Activated CD4-positive, CD25-positive, alpha-beta regulatory T cell treated with anti-CD3 and anti-CD28 coated beads, Interleukin-2, amount 50 U/mL, for 16 hours (primary cell): ENCODE measurements around the gene GAK.

Source experiments
- DNase-seq: peaks from one replicate; pipeline ENCODE4 v3.0.0-alpha.2; 2020; ENCODE audit warnings: low read depth, low spot score

GAK gene

DNA sequence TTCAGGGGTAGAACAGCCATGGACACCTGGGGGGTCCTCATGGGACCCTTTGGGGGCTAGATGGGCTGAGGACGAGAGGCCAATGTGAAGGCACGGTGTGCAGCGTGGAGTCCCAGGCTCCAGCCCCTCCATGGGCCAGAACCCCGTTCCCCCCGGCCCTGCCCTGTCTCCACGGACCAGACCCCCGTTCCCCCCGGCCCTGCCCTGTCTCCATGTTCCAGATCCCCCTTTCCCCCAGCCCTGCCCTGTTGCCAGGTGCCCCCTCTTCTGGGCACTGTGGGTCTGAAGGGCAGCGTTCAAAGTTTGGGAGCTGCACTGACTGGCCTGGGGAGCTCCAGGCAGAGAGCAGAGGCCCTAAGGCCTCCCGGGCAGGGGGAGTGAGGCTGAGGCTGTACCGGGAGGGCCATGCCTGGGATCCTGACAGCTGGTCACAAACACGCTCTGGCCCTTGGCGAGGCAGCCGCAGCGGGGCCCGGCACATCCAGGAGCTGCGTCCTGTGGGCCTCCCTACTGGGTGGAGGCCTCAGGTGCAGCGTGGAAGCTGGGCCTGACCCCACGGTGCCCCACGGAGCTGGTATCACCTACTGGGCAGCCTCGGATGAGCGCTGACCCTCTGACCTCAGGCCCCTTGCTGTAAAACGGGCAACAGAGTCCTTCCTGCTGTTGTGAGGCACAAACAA, 32.4 kb upstream of the GAK start:
- no peak for DNase-seq

DNA sequence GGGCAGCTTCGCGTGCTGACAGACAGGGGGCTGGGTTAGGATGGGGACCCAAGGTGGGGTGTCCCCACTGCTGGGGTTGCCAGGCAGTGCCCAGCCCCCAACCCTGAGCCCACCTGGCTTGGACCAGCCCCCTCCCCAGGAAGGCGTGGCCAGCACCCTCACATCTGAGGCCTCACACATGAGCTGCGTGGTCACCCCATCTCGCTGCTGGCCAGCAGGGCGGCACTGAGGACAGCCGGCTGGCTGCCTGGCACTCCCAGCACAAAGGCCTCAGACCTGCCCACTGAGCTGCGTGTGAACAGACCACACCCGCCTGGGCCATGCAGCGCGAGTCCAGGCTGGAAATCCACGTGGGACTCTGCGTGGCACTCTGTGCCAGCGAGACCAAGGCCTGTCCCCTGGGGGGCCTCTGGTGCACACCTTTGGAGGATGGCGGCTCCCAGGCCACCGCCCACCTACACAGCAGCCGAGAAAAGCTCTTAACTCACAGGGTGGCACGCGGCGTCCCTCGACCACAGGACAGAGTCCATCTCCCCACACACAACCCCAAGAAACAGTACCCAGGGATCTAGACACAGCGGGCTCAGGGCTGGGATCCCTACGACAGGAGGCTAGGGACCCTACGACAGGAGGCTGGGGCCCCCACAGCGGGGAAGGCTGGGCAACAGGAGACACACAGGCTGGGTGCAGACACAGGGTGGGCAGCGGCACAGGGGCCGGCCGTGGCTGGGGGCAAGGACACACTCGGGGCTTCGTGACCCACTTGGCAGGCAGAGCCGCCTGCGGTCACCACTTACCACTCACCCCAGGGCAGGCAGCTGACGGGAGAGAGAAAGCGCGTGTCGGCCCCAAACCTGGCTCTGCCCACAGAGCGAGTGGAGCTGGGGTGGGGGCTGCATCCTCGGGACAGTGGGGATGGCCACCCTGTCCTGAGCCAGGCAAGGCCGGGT, 31.4 kb upstream of the GAK start:
- no peak for DNase-seq

DNA sequence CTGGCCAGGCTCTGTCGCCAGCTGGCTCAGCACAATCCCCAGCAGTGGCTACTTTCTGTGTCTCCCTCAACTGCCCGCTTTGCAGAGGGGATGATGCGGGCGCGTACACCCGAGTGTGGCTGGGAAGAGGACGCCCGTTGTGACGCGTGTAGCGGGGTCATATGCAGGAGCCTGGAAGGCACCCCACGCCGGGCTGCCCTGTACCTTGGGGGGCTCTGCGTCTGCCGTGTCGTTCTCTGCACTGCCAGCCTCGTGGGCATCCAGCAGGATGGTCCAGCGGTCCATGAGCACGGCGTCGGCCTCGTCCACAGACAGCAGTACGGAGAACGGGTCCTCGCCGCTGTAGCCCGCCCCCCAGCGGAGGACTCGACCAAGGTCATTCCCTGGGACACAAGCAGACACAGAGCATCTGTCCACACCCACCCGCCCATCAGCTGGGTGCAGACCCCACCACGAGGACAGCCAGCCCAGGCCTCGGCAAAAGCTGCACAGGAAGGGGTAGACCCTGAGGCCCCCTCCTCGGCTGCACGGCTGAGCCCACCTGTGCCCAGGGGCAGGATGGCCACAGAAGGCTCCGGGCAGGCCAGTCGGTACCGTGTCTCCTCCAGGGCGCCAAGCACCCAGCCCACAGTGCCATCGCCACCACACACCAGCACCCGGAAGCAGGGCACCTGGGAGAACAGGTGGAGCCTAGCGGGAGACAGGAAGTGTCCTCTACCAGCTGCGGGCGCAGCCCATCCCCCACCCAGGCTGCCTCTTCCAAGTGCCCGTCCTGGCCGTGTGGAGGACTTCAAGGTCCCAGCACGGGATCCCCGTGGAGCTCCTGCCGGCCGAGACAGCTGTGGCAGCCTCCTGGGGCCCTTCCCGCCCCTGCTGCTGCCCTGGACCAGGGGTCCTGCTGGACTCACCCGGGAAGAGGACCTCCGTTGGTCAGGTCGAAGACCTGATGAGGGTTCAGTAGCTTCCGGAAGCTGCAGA, 30.4 kb upstream of the GAK start:
- no peak for DNase-seq

DNA sequence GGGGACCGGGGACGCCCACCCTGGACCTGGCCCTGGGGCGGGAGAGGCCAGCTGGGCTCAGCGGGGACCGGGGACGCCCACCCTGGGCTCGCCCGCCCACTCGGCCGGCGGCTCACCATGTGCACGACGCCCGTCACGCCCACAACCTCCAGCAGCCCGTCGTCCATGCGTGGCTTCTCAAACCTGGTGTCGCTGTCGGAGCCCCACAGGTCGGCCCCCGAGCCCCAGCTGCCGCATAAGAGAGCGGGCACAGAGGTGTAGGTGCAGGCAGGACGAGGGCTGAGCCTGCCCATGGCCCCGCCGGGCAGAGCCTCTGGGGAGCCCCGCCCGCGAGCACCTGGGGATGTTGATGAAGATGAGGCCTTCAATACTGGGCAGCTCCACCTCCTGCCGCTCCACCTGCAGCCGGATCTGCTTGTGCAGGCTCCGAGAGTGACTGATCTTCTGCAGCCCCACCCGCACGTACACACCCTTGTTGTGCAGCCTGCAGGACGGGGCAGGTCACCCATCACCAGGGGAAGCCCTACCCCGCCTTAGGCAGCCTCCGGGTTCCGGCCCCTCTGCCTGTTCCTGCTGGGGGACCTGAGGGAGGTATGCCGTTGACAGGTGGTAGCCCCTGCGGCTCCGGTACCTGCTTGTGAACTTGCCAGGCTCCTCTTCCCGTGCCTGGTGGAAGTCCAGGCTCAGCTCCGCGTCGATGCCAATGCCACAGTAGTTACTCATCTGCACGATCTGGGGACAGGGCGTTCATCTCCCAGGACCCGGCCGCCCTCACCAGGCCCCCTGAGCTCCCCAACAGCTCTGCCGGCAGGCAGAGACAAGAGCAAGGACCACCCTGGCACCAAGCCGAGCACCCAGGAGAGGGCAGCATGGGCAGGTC, 29.5 kb upstream of the GAK start:
- DNase-seq, result no peak

DNA sequence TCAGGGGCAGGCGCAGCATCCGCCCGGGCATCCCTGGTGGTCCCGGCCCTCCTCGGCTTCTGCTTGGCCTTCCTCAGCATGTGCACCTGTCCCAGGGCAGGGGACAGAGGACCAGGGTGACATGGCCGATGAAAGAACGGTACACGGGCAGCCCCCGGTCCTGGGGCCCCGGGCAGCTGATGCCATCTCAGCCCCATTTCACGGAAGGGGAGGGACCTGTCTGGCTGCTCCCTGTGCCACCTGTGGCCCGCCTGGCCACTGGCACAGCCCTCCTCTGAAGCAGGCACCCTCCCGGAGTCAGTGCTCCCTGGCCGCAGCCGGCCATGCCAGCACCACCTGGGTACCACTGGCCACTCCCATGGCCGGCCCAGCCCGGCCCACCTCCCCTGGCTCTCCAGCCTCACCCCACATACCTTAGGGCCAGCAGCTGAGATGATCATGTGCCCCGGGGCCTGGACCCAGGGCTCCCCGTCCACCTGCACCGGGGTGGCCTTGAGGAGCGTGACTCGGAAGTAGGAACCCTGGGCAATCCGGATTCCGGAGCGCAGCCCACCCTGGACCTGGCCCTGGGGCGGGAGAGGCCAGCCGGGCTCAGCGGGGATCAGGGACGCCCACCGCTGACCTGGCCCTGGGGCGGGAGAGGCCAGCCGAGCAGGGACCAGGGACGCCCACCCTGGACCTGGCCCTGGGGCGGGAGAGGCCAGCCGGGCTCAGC, 28.7 kb upstream of the GAK start:
- DNase-seq, result no peak

DNA sequence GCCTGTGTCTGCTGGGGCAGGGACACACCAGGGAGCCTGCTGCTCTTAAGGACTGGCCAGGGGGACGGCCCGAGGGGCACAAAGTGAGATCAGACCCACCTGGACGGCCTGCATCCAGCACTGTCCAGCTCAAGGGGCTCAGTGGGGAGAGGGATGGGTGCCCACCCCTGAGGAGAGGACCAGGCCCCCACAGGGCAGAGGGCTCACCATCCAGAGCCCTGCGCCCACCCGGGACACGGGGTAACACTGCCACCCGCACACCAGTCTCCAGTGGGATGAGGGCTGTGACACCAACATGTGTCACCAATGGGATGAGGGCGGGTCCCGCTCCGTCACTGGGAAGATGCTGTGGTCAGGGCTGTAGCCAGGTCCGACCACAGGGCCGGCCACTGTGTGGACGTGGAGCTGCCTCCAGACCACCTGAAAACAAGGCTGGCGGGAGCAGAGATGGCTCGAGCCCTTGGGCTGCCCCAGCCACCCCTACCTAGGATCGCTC, 28.1 kb upstream of the GAK start:
- DNase-seq, result no peak

DNA sequence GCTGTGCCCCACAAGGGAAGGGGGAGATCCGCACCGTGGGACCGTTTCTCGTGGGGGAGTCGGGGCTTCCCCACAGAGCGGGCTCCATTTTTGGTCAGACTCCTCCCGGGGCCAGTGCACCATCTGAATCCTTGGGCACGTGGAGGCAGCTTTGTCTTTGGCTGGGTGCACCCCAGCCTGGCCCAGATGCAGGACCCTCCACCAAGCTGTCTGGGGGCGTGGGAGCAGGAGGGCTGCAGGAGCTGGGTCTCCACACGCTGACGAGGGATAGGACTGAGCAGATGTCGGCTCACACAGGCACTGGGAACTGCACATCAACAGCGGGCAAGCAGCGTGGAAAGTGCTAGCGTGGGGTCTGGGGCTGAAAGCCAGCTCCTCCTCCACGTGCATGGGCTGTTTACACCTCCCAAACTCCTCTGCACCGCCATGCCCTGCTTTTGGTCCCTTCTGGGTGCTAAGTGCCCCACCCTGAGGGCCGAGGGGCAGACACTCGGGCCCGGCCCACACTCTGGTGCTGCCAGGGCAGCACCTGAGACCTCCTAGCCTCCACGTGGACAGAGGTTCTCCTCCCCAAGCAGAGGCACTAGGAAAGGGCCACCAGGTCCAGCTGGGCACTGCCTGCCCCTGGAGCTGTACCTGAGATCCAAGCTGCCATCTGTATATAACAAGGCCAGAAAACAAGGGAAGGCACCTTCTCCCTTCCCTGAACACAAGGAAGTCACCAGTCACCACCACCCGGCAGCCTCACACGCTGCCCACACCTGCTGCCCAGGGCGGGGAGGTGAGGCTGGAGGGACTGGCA, 27.4 kb upstream of the GAK start:
- DNase-seq, result no peak

DNA sequence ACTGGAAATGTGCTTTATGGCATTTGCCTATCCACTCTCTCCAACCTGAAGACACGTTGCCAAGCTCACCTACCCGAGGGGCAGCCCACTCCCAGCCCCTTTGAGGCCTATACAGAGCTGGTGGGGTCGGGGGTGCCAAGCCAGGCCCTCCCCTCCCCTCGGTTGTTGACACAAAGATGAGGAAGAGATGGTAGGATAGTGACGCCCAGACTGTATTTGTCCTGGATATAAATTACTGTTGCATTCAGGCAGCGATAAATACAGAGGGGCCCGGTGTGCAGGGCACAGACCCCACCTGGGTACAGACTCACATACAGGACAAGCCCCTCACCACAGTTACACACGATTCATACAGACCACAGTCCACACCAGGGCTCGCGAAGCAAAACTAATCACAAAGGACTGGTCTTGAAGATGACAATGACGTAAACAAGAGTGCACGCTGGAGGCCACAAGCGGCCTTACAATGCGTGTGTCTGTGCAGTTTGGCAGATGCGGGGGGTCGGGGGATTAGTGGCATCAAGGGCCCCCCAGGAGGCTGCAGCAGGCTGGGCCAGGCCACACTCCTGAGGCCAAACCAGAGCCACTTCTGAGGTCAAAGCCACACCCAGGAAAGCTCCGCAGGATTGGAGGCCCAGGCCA, 26.7 kb upstream of the GAK start:
- no peak for DNase-seq

DNA sequence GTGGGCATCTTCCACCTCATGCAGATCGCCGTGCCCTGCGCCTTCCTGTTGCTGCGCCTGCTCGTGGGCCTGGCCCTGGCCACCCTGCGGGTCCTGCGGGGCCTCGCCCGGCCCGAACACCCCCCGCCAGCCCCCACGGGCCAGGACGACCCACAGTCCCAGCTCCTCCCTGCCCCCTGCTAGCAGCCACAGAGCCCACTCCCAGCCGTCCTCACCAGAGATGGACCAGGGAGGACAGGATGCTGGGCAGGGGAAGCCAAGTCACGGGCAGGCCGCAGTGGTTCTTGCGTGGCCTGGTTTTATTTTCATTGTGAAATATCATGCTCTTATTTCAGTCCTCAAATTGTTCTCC, 26.2 kb upstream of the GAK start:
- DNase-seq, result no peak

DNA sequence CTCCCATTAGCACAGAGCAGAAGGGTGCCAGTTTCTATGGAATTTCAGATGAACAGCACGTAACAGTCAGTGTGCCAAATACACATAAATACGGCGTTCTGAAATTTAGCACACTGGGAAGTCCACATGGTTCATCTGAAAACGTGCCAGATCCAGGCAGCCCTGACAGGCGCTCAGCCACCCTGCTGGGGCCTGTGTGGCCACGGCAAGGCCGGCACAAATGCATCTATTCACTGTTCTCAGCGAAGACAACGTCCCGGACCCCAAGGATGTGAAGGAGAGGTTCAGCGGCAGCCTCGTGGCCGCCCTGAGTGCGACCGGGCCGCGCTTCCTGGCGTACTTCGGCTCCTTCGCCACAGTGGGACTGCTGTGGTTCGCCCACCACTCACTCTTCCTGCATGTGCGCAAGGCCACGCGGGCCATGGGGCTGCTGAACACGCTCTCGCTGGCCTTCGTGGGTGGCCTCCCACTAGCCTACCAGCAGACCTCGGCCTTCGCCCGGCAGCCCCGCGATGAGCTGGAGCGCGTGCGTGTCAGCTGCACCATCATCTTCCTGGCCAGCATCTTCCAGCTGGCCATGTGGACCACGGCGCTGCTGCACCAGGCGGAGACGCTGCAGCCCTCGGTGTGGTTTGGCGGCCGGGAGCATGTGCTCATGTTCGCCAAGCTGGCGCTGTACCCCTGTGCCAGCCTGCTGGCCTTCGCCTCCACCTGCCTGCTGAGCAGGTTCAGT, 25.6 kb upstream of the GAK start:
- no peak for DNase-seq

DNA sequence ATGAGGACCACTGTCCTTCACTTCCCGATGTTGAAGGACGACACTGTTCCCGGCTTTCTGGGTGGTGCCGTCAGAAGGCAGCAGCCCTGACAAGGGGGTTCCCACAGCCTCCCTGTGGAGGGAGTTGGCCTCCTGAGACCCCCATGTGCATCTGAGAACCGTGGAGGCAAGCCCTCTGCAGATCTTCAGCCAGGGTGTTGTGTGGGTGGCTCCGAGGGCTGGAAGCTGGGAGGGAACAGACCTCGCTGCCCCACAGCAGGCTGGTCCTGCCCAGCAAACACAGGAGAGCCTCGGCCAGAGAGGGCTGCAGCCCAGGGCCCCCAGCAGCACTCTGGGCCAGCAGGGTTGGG, 25.1 kb upstream of the GAK start:
- DNase-seq, result no peak

DNA sequence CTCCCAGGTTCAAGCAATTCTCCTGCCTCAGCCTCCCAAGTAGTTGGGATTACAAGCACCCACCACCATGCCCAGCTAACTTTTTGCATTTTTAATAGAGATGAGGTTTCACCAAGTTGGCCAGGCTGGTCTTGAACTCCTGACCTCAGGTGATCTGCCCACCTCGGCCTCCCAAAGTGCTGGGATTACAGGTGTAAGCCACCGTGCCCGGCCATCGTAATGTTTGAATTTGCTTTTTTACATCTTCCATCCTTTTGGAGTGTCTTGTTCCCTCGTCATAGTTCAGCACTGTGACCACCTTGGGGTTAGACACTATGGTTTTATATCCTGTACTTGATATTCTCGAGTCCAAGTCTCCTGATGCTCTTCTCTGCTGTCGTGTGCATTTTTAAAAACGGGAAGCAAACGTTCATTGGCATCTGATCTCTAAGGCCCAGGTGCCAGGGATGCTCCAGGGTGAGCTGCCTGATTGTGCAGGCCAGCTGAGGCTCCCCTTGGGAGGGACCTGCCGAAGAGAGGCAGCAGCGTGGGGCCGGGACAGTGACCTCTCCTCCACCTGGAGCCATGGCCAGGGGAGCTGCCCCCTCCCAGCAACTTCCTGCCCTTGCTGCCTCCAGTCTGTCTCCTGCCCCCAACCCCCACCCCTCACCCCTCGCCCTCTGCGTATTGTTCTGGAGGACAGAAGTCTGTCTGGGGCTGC, 24.6 kb upstream of the GAK start:
- no peak for DNase-seq

DNA sequence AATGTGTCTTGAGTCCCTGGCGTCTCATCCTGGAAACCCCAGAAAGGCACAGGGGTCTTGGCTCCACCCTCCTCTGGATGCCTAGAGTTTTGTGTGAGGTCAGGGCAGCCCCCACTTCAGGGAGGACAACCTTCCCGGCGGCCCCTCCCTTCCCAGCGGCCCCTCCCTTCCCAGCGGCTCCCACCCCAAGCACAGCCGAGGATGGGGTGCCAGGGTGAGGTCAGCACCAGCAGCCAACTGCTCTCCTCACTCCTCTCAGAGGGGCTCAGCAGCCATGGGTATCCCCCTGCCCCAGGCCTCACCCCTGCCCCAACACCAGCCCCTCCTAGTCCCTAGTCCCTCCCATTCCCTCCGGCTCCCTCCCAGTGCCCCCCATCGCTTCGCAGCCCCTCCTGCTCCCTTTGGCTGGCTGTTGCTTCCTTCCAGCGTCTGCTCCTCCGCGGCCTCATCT, 23.8 kb upstream of the GAK start:
- no peak for DNase-seq

DNA sequence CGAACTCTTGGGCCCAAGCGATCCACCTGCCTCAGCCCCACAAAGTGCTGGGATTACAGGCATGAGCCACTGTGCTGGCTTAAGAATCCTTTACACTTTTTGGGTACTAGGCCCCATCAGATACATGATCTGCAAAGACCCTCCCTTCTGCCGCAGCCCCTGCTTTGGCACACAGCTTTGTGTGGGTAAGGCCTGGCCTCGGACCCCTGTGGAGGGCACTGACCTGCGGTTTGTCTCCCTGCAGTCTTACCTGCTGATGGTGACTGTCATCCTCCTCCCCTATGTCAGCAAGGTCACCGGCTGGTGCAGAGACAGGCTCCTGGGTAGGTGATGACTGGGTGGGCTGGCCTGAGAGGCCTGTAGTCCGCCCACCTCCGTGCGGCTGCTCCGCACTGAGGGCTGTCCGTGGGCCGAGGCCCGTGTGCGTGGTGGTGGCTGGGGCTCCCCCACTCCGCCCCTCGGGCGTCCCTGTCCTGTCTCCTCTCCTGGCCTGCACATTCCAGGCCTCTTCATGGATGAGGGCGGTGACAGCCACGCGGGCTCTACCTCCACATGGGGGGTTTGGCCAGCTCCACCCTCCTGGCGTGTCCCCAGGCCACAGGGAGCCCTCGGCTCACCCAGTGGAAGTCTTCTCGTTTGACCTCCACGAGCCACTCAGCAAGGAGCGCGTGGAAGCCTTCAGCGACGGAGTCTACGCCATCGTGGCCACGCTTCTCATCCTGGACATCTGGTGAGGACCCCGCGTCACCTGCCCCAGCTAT, 23.2 kb upstream of the GAK start:
- DNase-seq, result no peak

DNA sequence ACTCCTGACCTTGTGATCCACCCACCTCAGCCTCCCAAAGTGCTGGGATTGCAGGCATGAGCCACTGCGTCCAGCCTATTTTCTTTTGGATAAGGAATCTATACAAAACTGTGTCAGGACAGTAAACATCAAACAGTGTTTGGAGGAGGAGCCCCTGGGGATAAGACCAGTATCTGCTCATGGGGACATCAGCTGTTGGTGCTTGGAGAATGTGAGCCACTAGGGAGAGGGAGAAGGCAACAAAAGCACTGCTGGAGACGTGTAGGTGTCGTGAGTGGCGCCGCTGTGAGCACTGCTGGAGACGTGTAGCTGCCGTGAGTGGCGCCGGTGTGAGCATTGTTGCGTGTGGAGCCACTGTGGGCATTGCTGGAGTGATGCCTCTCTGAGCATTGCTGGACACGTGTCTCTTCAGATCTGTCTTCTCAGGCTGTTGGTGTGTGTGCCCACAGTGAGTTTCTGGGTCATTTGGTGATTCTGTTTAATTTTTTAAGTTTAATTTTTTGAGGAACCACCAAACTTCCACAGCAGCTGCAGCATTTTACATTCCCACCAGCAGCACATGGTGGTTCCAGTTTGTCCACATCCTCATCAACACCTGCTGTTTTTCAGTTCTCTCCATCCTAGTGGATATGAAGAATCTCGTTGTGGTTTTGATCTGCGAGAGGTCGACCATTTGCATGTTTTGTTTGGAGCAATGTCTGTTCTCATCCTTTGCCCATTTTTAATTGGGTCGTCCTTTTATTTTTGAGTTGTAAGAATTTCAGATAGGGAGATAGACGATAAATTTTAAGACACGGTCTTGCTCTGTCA, 22.3 kb upstream of the GAK start:
- DNase-seq, result no peak

DNA sequence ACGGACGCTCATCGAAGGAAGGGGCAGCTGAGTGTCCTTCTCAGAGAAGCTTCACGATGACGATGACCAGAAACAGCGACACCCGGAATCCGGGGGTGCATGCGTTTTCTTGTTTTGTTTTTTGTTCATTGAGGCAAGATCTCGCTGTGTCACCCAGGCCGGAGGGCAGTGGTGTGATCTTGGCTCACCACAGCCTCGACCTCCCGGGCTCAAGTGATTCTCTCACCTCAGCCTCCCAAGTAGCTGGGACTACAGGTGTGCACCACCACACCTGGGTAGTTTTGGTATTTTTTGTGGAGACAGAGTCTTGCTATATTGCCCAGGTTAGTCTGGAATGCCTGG, 21.4 kb upstream of the GAK start:
- DNase-seq, result no peak
